SK-N-SH (cell line): ENCODE measurements around the gene CRYBG3.

ENCODE experiments used
- FOXM1 ChIP-seq: IDR thresholded peaks from 2 replicates; pipeline ENCODE4 v1.4.0; 2012; ENCODE audit warnings: low read depth, mild to moderate bottlenecking
- GABPA ChIP-seq: IDR thresholded peaks from 2 replicates; pipeline ENCODE4 v1.4.0; 2012; ENCODE audit warnings: low read depth, mild to moderate bottlenecking
- POLR2AphosphoS5 ChIP-seq: IDR thresholded peaks from 2 replicates; pipeline ENCODE4 v1.6.1; 2012; ENCODE audit warnings: low read depth, low read length
- RAD21 ChIP-seq: IDR thresholded peaks from 2 replicates; pipeline ENCODE4 v1.6.1; 2012; ENCODE audit warnings: mild to moderate bottlenecking, low read length
- RCOR1 ChIP-seq: fragments of 150-350 bp; IDR thresholded peaks from 2 replicates; pipeline ENCODE4 v1.6.1; 2017; ENCODE audit warnings: antibody characterized with exemption, low read length
- RFX5 ChIP-seq: IDR thresholded peaks from 2 replicates; pipeline ENCODE4 v1.6.1; 2012; ENCODE audit warnings: mild to moderate bottlenecking, improper control_type of control experiment, low read length
- SIN3A ChIP-seq: IDR thresholded peaks from 2 replicates; pipeline ENCODE4 v1.6.1; 2012; ENCODE audit warnings: low read depth, mild to moderate bottlenecking, low read length, moderate library complexity, borderline replicate concordance
- TAF1 ChIP-seq: IDR thresholded peaks from 2 replicates; pipeline ENCODE4 v1.6.1; 2012; ENCODE audit warnings: low read depth, mild to moderate bottlenecking, low read length, moderate library complexity, borderline replicate concordance
- TCF12 ChIP-seq: IDR thresholded peaks from 2 replicates; pipeline ENCODE4 v1.4.0; 2012
- YY1 ChIP-seq: IDR thresholded peaks from 2 replicates; pipeline ENCODE4 v1.4.0; 2012; ENCODE audit warnings: low read depth, mild to moderate bottlenecking
- TF ChIP-seq, protein P1 (sequence below): IDR thresholded peaks from 2 replicates; pipeline ENCODE4 v1.6.1; 2012; ENCODE audit warnings: mild to moderate bottlenecking, low read depth, low read length, moderate library complexity
- TF ChIP-seq, protein P2 (sequence below): fragments of 200-600 bp; sonication (generic); IDR thresholded peaks from 2 replicates; pipeline ENCODE4 v1.6.1; 2017; ENCODE audit warnings: antibody characterized with exemption, mild to moderate bottlenecking, moderate library complexity
- TF ChIP-seq, protein P3 (sequence below): IDR thresholded peaks from 2 replicates; pipeline ENCODE4 v1.4.0; 2012; ENCODE audit warnings: low read depth, borderline replicate concordance
- TF ChIP-seq, protein P4 (sequence below): IDR thresholded peaks from 2 replicates; pipeline ENCODE4 v1.4.0; 2012; ENCODE audit warnings: low read depth

DNA sequence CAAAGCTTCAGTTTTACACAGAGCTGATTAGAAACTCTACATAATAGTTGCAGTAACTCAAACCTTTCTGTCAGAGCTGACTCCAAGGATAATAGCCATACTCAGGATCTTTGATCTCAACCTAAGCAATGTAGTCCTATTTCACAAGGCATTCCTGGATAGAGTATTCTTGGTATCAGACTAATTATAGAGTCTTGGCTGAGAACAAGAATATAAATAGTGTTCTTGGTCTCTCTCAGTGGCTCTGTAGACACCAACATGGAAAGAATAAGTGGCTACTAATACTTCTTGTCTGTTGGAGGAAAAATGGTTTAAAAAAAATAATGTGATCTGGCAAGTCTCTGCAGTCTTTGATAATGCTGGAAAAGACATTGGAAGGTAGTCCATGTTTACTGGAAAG, 94.8 kb downstream of the CRYBG3 start:
- TF ChIP-seq TAF1 (no peak), TCF12 (no peak), RFX5 (no peak), GABPA (no peak), YY1 (no peak), RAD21 (no peak), SIN3A (no peak), RCOR1 (no peak), FOXM1 (no peak), POLR2AphosphoS5 (no peak)
- TF ChIP-seq, protein P1, sequence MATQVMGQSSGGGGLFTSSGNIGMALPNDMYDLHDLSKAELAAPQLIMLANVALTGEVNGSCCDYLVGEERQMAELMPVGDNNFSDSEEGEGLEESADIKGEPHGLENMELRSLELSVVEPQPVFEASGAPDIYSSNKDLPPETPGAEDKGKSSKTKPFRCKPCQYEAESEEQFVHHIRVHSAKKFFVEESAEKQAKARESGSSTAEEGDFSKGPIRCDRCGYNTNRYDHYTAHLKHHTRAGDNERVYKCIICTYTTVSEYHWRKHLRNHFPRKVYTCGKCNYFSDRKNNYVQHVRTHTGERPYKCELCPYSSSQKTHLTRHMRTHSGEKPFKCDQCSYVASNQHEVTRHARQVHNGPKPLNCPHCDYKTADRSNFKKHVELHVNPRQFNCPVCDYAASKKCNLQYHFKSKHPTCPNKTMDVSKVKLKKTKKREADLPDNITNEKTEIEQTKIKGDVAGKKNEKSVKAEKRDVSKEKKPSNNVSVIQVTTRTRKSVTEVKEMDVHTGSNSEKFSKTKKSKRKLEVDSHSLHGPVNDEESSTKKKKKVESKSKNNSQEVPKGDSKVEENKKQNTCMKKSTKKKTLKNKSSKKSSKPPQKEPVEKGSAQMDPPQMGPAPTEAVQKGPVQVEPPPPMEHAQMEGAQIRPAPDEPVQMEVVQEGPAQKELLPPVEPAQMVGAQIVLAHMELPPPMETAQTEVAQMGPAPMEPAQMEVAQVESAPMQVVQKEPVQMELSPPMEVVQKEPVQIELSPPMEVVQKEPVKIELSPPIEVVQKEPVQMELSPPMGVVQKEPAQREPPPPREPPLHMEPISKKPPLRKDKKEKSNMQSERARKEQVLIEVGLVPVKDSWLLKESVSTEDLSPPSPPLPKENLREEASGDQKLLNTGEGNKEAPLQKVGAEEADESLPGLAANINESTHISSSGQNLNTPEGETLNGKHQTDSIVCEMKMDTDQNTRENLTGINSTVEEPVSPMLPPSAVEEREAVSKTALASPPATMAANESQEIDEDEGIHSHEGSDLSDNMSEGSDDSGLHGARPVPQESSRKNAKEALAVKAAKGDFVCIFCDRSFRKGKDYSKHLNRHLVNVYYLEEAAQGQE, result no peak
- TF ChIP-seq, protein P2, sequence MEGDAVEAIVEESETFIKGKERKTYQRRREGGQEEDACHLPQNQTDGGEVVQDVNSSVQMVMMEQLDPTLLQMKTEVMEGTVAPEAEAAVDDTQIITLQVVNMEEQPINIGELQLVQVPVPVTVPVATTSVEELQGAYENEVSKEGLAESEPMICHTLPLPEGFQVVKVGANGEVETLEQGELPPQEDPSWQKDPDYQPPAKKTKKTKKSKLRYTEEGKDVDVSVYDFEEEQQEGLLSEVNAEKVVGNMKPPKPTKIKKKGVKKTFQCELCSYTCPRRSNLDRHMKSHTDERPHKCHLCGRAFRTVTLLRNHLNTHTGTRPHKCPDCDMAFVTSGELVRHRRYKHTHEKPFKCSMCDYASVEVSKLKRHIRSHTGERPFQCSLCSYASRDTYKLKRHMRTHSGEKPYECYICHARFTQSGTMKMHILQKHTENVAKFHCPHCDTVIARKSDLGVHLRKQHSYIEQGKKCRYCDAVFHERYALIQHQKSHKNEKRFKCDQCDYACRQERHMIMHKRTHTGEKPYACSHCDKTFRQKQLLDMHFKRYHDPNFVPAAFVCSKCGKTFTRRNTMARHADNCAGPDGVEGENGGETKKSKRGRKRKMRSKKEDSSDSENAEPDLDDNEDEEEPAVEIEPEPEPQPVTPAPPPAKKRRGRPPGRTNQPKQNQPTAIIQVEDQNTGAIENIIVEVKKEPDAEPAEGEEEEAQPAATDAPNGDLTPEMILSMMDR, result no peak
- TF ChIP-seq, protein P3, sequence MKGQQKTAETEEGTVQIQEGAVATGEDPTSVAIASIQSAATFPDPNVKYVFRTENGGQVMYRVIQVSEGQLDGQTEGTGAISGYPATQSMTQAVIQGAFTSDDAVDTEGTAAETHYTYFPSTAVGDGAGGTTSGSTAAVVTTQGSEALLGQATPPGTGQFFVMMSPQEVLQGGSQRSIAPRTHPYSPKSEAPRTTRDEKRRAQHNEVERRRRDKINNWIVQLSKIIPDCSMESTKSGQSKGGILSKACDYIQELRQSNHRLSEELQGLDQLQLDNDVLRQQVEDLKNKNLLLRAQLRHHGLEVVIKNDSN, result no peak
- TF ChIP-seq, protein P4, sequence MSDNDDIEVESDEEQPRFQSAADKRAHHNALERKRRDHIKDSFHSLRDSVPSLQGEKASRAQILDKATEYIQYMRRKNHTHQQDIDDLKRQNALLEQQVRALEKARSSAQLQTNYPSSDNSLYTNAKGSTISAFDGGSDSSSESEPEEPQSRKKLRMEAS, result no peak
